HT1080 (cell line): ENCODE measurements around the gene SYK. TPM values are rescaled to one million over a fixed set of nuclear protein-coding genes. Genes with fewer than 3 reads are reported as not detected.

Experiments used
- DNase-seq: peaks from one replicate; pipeline ENCODE4 v3.0.0-alpha.2; 2015; ENCODE audit warnings: low read depth
- total RNA-seq: library from RNA; depleted of rRNA; stranded (reverse); fragments of >200 nt; shearing (Covaris generic); gene quantifications from 2 replicates; pipeline ENCODE4 v1.2.3, GENCODE V29; 2014

The SYK gene
- total RNA-seq, 1 experiment from 2014 or later, result 0.68 TPM

DNA sequence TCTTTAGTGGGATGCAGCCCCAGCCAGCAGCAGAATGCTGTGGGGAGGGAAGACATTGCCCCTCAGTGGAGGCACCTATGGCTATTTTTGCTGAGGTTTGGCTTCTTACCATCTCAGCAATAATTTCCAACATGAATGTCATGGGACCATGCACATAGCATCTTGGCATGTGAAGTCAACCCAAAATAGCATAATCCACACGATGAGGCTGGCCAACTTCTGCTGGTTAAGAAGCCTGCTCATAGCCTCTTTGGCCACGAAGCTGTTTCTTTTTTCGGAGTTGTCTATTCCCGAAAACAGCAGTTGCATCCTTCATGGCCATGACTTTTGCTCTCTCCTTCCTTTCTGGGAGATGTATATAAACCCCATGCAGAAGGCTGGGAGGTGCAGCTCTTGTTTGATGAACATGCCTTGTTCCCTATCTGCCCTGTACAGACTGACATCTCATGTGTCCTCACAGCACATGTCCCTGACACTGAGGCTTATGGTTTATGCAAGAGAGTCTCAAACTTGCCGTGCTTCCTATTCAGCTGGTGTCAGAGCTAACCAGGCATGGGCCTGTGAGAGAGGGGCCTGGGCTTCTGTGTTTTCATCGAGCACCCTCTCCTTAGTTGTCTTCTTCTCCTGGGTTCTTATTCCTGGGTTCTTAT is 45.3 kb downstream of the SYK start:
- no peak for DNase-seq

DNA sequence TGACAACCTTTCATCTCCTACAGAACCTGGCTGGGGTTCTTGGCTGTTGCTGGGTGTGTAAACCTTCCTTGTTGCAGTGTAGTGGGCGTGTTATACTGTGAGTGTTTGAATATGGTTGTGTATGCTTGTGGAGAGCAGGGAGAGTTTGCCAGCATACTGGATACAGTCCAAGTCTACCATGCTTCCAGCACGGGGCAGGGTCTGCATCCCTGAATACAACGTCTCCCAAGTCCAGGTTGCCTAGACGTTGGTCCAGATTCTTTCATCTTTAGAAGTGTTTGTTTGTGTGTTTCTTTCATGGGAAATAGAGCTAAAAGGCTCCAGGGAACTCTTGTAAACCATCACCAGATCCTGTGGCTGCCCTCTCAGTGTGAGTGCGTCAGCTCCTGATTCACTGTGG is 46.4 kb downstream of the SYK start:
- no peak for DNase-seq

DNA sequence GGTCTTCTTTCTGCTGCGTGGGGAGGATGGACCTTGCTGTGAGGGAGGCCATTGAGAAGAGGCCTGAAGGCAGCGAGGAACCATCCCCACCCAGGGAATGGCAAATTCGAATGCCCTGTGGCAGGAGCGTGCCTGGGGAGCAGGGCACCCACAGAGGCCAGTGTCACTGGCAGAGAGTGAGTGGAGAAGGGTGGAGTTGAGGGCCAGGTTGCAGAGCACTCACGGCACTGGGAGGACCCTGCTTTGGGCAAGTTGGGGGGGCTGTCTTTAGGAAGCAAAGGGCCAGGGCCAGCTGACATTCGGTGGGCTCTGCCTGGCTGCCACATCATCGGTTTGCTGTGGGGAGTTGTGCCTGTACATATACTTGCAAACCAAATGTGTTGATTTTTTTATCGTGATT is 47.2 kb downstream of the SYK start:
- no peak for DNase-seq

DNA sequence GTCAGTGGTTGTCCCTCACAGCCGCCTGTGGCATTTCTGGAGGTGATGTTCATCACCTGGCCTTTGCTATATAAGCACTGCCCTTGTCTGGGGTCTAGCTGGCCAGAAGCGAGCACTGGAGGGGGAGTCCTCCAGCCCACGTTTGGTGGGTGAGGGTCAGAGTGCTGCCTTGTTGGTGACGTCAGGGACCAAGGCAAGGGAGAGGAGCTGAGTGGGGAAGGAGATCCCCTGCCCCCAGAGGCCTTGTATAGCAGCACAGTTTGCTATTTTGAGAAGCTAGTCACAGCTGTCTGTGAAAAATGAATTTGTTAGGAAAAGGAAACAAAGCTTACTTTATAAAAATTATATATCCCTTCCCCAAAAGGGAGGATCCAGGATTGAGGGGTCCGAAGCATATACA is 49.8 kb downstream of the SYK start:
- DNase-seq, result no peak

DNA sequence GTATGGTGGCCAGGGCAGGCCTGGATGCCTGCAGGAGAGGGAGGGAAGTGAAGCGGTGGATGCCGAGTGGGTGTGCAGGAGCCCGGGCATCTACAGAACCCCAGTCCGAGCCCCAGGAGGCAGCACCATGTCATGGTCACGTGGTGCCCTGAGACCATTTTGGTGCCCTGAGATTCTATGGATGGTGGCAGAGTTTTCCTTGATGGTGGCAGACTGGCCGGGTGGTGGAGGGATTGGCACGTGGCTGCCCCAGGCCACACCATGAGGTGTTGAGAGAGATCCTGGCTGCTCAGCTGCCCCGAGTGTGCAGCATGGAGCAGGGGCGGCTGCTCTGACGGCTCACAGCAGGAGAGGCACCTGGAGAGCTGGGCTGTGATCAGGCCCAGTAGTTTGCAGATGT is 52.3 kb downstream of the SYK start:
- no peak for DNase-seq

DNA sequence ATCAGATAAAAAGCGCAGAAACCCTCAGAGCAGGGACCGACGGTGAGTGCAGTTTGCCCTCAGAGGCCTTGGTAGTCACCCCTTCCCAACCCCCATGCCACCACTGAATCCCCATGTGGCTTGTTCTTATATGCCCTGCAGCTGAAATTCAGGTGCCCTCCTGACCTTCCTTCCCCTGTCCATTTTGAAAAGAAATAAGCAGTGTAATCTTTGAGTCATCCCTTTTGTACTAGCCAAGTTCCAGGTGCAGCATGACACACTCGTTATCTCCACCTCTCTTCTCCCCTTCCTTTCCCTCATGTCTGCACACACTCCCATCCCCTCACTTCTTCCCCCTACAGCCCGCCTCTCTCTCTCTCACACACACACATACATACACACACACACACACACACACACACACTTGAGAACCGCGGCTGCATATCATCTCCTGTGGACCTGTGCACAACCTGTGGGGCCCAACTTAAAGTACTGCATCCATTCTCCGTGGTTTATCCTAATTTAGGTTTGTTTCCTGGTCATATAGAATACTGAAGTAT is 53.1 kb downstream of the SYK start:
- DNase-seq, result no peak

DNA sequence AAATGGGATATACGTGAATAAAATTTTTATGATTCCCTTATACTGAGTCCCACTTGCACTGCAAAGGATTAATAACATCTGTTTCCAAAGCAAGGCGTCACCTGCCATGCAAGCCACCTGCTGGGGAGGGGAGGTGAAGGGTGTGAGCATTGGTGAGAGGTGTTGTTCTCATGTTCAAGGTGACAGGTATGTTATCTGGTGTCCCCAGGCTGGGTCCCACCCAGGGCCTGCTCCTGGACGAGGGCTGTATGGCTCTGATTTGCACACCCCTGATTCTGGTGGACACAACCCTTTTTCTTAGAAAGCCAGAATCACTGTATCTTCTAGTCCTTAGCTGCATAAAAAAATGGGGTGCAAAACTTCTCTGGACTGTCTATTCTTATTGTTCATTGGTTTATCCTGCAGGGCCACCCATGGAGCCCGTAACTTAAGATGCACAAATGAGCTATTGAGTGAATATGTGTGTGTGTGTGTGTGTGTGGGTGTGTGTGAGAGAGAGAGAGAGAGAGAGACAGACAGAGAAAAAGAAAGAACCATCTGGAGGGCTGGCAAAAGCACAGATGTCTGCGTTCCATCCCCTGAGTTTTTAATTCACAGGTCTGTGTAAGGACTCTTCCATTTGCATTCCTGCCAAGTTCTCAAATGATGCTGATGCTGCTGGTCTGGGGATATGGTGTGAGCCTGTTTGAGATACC is 53.7 kb downstream of the SYK start:
- DNase-seq, result no peak

DNA sequence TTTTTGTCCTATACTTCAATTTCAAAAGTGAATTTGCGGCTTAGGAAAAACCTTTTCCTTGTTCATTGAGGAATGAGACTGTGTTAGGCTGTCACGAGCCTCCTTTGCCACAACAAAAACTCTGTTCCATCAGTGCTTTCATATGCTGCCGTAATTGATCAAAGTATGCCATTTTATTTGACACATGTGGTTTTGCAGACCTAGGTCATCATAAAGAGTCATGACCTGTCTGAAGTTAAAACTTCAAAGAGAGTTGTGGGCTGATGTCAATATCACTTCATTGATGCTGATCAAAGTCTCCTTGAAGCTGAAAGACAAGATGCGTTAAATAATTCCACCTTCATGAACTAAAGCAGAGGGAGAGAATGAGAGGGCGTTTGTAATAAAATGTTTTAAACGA is 55.5 kb downstream of the SYK start:
- no peak for DNase-seq

DNA sequence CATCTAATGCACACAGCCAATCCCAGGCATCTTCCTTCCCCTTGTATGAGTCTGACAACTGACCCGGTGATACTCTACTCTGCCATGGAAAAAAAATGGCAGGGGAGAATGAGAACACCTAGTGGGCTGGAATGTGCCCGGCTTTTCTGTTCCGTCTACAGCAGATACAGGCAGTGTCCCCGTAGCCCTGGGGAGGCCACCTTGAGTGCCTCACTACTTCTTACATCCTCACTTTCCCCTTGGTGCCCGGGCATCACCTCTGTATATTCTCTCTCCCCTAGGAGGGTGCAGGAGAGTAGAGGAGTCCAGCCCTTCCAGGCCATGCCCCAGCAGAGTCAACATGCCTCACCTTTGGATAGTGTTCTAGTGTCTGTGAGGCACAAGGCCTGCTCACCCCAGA is 56.2 kb downstream of the SYK start:
- no peak for DNase-seq

DNA sequence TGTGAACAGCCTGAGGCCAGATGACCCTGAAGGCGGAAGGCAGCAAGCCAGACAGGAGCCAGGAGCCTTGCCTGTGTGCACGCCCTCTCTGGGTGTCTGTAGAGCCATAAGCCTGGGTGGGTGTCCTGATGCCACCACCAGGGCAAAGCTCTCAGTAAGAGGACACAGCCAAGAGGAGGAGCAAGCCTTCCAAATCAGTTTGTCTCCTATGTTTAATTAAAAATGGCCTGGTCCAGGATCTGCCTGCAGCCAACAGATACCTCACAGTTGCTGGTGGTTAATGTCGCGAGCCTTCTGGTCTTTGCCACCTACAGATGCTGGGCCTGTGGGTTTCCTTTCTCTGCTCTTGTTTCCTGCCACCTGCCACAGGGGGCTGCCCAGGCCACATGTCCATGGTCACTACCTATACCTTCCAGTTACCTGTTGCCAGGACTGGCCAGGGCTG is 56.9 kb downstream of the SYK start:
- DNase-seq, result no peak

DNA sequence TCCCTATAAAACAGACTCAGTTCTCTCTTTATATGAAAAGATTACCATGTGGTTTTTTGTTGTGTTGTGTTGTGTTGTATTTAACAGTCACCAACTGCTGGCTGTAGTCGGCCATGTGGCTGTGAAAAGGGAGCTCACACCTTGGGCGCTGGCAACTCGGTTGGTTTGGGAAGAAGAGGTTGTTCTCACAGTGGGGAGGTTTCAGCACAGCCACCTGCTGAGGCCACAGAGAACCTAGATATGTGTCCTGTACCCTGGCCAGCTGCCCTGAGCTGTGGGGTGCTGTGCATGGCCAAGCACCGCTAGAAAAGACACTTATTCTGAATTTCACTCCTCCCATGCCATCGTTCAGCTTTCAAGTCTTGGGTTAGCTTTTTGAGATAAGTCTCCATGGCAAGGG is 58.8 kb downstream of the SYK start:
- no peak for DNase-seq

DNA sequence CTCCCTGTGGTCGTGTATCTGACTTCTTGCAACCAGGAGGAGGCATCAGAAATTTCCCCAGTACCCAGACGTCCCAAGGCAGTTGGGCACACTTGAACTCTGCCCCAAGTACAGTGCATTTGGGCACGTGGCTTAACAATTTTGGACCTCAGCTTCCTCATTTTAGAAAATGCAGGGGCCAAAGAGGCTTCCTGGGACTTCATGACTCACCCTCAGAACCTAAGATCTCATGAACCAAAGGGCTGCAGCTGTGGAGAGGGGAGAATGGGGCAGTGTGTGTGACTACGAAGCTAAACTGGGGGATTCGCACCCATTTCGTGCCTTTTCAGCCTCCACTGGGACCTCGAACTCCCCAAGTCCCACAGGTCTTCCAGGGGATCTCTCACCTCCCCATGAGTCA is 59.2 kb downstream of the SYK start:
- DNase-seq, result no peak

DNA sequence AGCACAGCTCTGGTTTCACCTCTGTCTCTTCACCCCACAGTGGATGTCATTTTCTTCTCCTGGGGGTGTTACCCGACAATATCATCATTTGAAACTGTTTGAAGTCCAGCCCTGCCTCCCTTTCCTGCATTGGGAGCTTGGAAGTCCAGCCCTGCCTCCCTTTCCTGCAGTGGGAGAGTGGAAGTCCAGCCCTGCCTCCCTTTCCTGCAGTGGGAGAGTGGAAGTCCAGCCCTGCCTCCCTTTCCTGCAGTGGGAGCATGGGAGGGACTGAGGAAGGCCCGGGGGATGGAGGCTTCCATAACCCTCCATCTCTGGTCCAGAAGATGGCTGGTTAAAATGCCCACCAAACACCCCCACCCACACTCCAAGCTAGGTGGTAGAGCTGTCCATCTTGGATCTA is 59.8 kb downstream of the SYK start:
- no peak for DNase-seq

DNA sequence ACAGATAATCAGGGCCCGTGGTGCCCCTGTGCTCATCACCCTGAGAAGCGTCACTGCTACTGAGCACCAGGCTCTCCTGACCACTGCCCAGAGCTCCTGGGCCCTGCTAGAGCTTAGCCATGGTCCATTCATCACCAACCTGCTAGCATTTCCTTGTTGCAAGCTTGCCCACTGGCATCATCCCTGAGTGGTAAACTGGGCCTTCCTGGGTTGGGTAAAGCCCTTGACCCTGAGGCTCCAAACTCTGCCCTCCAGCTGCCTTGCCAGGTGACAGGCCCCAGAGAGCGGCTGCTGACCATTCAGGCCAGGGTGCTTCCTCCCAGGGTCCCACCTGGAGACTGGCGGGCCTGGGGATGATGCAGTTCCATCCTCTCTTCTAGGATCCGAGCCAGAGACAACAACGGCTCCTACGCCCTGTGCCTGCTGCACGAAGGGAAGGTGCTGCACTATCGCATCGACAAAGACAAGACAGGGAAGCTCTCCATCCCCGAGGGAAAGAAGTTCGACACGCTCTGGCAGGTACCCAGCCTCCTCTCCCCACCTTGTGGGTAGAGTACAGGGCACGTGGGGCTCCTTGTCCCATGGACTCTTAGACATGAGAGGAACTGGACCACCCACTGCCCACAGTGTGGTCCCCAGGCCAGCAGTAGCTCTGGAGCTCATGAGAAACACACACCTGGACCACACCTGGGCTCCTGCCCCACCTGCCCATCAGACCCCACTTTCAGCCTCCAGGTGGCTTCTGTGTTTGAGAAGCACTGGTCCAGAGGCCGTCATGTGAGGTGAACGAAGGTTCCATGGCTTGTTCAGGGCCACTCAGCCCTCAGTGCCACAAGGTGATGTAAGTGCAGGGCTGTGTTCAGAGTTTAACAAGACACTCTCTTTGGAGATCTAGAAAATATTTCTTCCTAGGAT is 60.5 kb downstream of the SYK start:
- DNase-seq, result no peak

DNA sequence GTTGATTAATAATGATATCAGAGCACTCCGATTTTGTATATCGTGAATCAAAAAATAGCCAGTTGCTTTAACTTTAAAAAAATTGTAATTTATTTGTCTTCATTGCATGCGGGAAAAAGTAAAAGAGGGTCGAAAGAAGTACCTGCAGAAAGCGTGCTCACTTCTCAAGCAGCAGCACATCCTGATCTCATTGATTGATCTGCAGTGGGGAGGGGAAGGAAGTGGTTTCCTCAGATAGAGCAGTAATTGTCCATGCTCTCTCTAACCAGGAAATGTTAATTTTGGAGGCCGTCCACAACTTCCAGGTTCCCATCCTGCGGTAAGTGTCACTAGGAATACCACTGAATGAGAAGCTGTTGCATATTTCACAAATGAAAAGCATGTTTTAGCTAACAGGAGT is 63.2 kb downstream of the SYK start:
- DNase-seq, result no peak

DNA sequence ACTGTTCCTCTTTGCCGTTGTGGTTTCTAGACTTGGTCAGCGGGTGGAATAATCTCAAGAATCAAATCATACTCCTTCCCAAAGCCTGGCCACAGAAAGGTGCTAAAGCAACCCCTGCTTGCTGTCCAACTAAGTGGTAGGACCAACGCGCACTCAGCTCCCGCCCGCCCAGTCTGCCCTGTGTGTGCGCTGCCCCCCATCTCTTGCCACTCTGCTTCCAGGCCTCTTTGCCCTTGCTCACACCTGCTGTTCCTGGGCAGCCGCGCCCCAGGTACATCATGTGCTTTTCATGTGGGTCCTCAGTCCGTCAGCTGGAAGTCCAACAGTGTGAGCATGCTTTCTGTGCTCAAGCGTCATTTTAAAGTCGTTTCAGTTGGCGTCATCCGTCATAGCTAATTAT is 65.5 kb downstream of the SYK start:
- DNase-seq, result no peak

DNA sequence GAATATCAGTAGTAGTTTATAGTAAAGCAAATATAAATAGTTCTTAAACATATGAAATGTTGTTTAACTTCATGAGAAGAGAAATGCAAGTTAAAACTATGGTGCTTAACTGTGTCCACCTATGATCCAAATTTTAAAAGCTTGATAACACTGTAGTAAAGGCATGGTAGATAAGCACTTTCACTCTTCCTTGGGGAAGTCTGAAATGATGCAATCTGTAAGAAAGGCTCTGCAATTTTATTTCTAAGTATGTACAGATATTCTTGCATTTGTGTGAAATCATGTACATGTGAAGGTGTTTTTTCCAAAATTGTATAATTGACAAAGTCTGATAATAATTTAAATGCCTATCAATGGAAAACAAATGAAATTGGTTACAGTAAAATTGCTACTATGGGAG is 66.9 kb downstream of the SYK start:
- DNase-seq, result no peak

DNA sequence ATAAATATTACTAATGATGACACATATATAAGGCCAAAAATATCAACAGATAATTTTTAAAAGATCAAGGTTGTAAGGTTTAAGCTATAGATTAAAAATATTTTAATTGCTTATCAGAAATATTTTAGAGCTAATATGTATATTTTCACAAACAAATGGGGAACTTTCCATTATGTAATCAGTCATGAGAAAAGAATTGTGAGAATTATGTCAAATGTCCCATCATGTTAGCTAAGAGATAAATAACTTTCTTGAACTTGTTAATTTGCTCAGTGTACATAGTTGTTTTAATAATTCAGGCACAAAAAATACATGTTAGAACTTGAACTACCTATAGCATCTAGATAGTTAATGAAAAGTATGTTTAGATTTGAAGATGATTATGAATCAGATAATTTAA is 67.7 kb downstream of the SYK start:
- no peak for DNase-seq

DNA sequence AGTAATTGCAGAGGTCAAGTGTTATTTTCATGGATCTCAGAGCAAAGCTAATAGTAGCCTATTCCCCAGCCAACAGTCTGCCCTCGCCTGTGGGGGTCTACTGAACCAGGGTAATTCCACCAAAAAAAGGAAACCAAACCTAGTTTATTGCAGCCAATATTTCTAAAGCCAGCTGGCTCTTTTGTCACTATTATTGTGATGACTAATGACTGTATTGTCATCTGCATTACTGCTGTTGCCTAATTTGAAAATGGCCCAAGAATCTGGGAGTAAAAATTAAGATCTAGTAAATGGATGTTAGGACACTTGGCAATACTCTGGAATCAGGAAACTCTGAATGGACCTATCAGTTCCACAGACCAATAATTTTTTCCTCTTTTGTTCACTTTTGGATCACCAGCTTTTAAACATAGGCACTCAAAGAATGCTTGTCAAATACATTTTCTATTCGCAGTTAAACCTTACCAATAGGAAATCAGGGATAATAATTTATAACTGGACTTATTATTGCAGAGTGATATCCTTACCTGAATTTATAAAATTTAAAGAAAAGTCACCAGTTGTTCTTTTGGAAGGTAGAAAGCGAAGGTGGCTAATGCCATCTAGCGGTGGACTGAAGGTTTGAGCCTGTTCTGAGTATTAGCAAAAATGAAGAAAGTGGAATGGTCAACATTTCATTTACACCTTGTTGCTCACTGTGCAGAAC is 69.2 kb downstream of the SYK start:
- no peak for DNase-seq

DNA sequence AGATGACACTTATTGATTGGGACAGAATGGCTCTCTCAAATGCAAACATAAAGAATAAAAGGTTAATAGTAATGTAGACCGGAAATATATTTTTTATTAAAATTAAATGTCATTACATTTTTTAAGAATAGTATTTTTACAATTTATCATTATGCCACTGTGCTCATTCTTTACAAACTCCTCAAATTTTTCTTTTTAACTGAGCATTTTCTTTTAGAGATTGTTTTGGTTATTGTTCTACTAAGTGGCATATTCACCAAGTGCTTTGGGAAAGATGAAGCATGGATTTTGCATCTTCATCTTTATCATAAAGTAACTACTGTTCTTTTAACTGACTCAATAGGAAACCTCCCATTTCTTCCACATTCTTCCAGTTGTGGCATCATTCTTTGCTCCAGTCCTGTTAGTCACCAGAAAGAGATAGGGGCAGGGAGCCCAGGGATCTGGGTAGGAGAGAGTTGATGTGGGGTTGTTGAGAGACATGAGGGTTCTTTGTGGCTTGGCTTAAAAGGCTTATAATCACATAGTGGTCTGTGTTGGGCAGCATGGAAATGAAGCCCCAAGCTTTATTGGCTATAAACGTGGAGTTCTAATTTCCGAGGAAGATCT is 69.8 kb downstream of the SYK start:
- DNase-seq, result no peak

DNA sequence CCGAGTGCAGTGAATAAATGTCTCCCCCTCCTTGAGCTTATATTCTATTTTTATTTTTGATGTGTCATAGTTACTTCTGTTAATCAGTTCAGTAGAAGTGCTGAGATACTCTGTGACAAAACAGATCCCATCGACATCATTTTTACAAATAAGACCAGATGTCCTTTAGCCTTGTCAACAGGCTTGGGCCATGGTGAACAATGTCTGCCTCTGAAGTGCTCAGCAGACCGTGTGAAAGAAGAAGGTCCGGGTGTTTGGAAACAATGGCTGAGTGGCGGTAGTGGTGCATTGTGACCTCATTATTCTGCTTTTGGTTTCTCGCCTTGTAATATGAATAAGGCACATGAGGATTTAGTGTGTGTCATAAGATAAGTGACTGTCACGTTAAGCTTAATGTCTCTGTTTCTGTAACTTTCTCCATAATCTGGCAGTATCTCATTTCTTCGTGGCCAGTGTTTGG is 71.2 kb downstream of the SYK start:
- DNase-seq, result no peak
